GM12878 (cell line): ENCODE results near the gene SPDL1. TPM values are rescaled to one million over a fixed set of nuclear protein-coding genes. Genes with fewer than 3 reads are reported as not detected.

Experiments used
- ATAC-seq: fragments of 200-7000 bp; cut with Tn5 transposase; 3 replicates; pipeline ENCODE4 v1.9.1; 2020; ENCODE audit warnings: mild to moderate bottlenecking, moderate library complexity
- BruUV-seq: library from RNA; stranded (reverse); fragments of 400-500 nt; replicated peaks from 2 replicates; lab custom pipeline; 2021; lab: Mats Ljungman, UMichigan
- CTCF ChIA-PET: fragments of 300-600 bp; sonication (Branson Sonifier 250); formaldehyde crosslinking; extraction: SDS; loops from one replicate; lab custom pipeline; 2021; ENCODE audit warnings: inconsistent platforms; lab: Yijun Ruan, JAX
- POLR2A ChIA-PET: fragments of 350-600 bp; formaldehyde crosslinking; extraction: SDS; loops from one replicate; lab custom pipeline; 2021; ENCODE audit warnings: inconsistent platforms; lab: Charles Lee
- RAD21 ChIA-PET: fragments of 300-600 bp; sonication (Branson Sonifier 250); formaldehyde crosslinking; loops from one replicate; lab custom pipeline; 2023; ENCODE audit warnings: antibody characterized with exemption; ENCODE audit not compliant: unreplicated experiment; lab: Charles Lee
- SMC1A ChIA-PET: fragments of 300-600 bp; sonication (Branson Sonifier 250); formaldehyde crosslinking; loops from one replicate; lab custom pipeline; 2023; ENCODE audit not compliant: unreplicated experiment, uncharacterized antibody; lab: Charles Lee
- DNase-seq: peaks from one replicate; pipeline ENCODE4 v3.0.0-alpha.2; 2011; ENCODE audit warnings: low read depth, low spot score
- FAIRE-seq: peaks from 3 replicates; lab custom pipeline; 2011; peaks lifted over from hg19 to GRCh38; lab: Jason Lieb, UNC
- H2AFZ ChIP-seq: 2 replicates; pipeline ENCODE4 v1.6.0; 2011; ENCODE audit warnings: low read depth, low read length, control low read depth; ENCODE audit not compliant: control insufficient read depth
- H3K27ac ChIP-seq: 2 replicates; pipeline ENCODE4 v1.5.1; 2011; ENCODE audit warnings: control low read depth; ENCODE audit not compliant: control insufficient read depth, insufficient read depth
- H3K27me3 ChIP-seq, 2 experiments: replicated peaks in 1 of 2; 2 replicates each; pipeline versions ENCODE4 v1.6.0 to v1.6.1; 2011; ENCODE audit warnings: low read length in 1 of 2; ENCODE audit not compliant: control insufficient read depth in 2 of 2, insufficient read depth in 2 of 2
- H3K36me3 ChIP-seq, 2 experiments: 2 replicates each; pipeline ENCODE4 v1.5.1; 2011; ENCODE audit warnings: low read length in 1 of 2; ENCODE audit not compliant: control insufficient read depth in 2 of 2, insufficient read depth in 2 of 2
- H3K4me1 ChIP-seq: 2 replicates; pipeline ENCODE4 v1.6.1; 2011; ENCODE audit warnings: mild to moderate bottlenecking, low read length, moderate library complexity, mixed read lengths; ENCODE audit not compliant: control insufficient read depth, insufficient read depth
- H3K4me2 ChIP-seq: 2 replicates; pipeline ENCODE4 v1.6.0; 2011; ENCODE audit warnings: control low read depth; ENCODE audit not compliant: control insufficient read depth, insufficient read depth
- H3K4me3 ChIP-seq: fragments of 200-600 bp; sonication (generic); 2 replicates; pipeline ENCODE4 v1.5.1; 2016
- H3K79me2 ChIP-seq: 2 replicates; pipeline ENCODE4 v1.6.0; 2011; ENCODE audit warnings: low read length; ENCODE audit not compliant: control insufficient read depth, insufficient read depth
- H3K9ac ChIP-seq: 2 replicates; pipeline ENCODE4 v1.8.0; 2011; ENCODE audit warnings: low read length, control low read depth, mixed read lengths; ENCODE audit not compliant: control insufficient read depth, insufficient read depth
- H3K9me3 ChIP-seq: replicated peaks from 3 replicates; pipeline ENCODE4 v1.5.1; 2011; ENCODE audit warnings: mild to moderate bottlenecking, low read length; ENCODE audit not compliant: control insufficient read depth, insufficient read depth
- H4K20me1 ChIP-seq: 2 replicates; pipeline ENCODE4 v1.6.0; 2011; ENCODE audit not compliant: control insufficient read depth, insufficient read depth
- CEBPB ChIP-seq, 2 experiments: fragments of 150-350 bp in 1 of 2; IDR thresholded peaks; 2 replicates each; pipeline ENCODE4 v1.6.1; 2012 to 2014; ENCODE audit warnings: low read depth in 2 of 2, low read length in 2 of 2, borderline replicate concordance in 1 of 2, inconsistent platforms in 1 of 2
- CEBPZ ChIP-seq: fragments of 150-350 bp; IDR thresholded peaks from 2 replicates; pipeline ENCODE4 v1.6.1; 2016; ENCODE audit warnings: low read depth, low read length
- EP300 ChIP-seq, 2 experiments: fragments of 150-350 bp in 1 of 2; IDR thresholded peaks; 2 replicates each; pipeline ENCODE4 v1.6.1; 2011 to 2012; ENCODE audit warnings: low read depth in 2 of 2, low read length in 2 of 2, borderline replicate concordance in 1 of 2, improper control_type of control experiment in 1 of 2, inconsistent platforms in 1 of 2; ENCODE audit not compliant: control insufficient read depth in 1 of 2
- IKZF1 ChIP-seq: fragments of 450-650 bp; conservative IDR thresholded peaks from 2 replicates; pipeline ENCODE4 v1.6.1; 2017; ENCODE audit warnings: antibody characterized with exemption, mild to moderate bottlenecking
- NFXL1 ChIP-seq: fragments of 450-650 bp; IDR thresholded peaks from 2 replicates; pipeline ENCODE4 v1.6.1; 2017; ENCODE audit warnings: antibody characterized with exemption, mild to moderate bottlenecking, borderline replicate concordance
- NRF1 ChIP-seq: conservative IDR thresholded peaks from 2 replicates; pipeline ENCODE4 v1.6.1; 2011; ENCODE audit warnings: mild to moderate bottlenecking, low read depth, low read length, improper control_type of control experiment
- RFX5 ChIP-seq: IDR thresholded peaks from 2 replicates; pipeline ENCODE4 v1.6.1; 2011; ENCODE audit warnings: low read depth, low read length, improper control_type of control experiment
- SIN3A ChIP-seq: IDR thresholded peaks from 2 replicates; pipeline ENCODE4 v1.6.1; 2012; ENCODE audit warnings: low read depth, low read length, improper control_type of control experiment
- SMARCA5 ChIP-seq: fragments of 450-650 bp; IDR thresholded peaks from 2 replicates; pipeline ENCODE4 v1.6.1; 2017; ENCODE audit warnings: mild to moderate bottlenecking
- STAT1 ChIP-seq: fragments of 450-650 bp; conservative IDR thresholded peaks from 2 replicates; pipeline ENCODE4 v1.6.1; 2014; ENCODE audit warnings: antibody characterized with exemption, mild to moderate bottlenecking
- ZNF384 ChIP-seq: IDR thresholded peaks from 2 replicates; pipeline ENCODE4 v1.6.1; 2012; ENCODE audit warnings: low read depth, mild to moderate bottlenecking, low read length, improper control_type of control experiment, borderline replicate concordance
- WGBS: methylation state at CpG from one replicate; pipeline ENCODE4 v1.1.6; 2016; ENCODE audit warnings: low lambda C conversion rate; ENCODE audit not compliant: insufficient replicate concordance, insufficient coverage; ENCODE audit errors: missing lambda C conversion rate; 5-methylcytosine and 5-hydroxymethylcytosine counted together
- in situ Hi-C: fragments of 300-500 bp; cut with MboI; formaldehyde crosslinking; loops from 9 replicates; pipeline ENCODE4 v1.14.3; 2018; ENCODE audit warnings: mixed read lengths
- intact Hi-C: fragments of 100-400 bp; cut with micrococcal nuclease; formaldehyde crosslinking; loops from one replicate; pipeline ENCODE4 v1.14.2; 2022; ENCODE audit not compliant: unreplicated experiment
- polyA plus RNA-seq, 11 experiments: library from polyadenylated mRNA; depleted of rRNA in 4 of 11; unstranded in 6 of 11; stranded (reverse) in 5 of 11; fragments of >200 nt; fragmentation: Nextera tagmentation in 4 of 11; fragmentation: Illumina TruSeq in 1 of 11; extraction: Ambion mirVana in 4 of 11; extraction: Trizol in 1 of 11; gene quantifications; 1 replicate in 1 of 11; 2 replicates in 10 of 11; pipeline versions ENCODE4 v1.2.1 to v1.2.3, GENCODE V29; 2011 to 2016; ENCODE audit warnings: inconsistent platforms in 2 of 11, missing spikeins in 2 of 11, low read depth in 1 of 11
- total RNA-seq, 4 experiments: library from RNA; depleted of rRNA in 3 of 4; stranded (reverse); fragments of >200 nt in 3 of 4; fragmentation: Illumina TruSeq in 1 of 4; extraction: Trizol in 1 of 4; gene quantifications; 2 replicates each; pipeline versions ENCODE4 v1.2.1 to v1.2.3, GENCODE V29; 2013 to 2021

SPDL1 gene
- total and polyA plus RNA-seq, 10 of the 15 experiments (the other 5 are each of a cell fraction or from before 2014, with no cell fraction given), result 34.2 to 69.9 (median 46.0) TPM

DNA sequence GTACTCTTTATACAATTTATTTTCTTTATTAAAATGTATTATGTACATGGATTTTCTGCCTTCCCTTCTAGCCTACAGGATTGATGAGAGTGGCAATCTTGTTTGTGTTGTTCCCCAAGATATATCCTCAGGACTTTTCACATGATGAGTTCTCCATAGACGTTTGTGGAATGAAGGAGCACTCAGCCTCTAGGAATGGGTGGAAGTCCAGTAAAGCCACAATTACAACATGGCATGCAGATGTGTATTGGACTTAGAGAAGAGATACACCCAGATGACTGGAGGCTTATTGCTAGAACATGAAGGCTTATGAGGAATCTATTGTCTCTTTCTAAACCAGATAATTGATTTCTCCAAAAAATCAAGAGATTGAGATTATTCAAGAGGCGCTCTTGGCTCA, 45.3 kb downstream of the SPDL1 start:
- no peak for ATAC-seq
- no peak overlapping the region for H3K4me2 ChIP-seq
- H3K36me3 ChIP-seq, result no peaks in the 10 kb centered on the region
- DNase-seq, result no peak
- H3K79me2 ChIP-seq, result no peaks in the 10 kb centered on the region
- ChIA-PET SMC1A (interaction anchor here (1.0 kb wide), 1 partner anchor 42 kb away, joined by 4 read pairs; no protein-coding TSS in a partner anchor), RAD21 (no interaction called here), CTCF (no interaction called here), POLR2A (no interaction called here)
- BruUV-seq, result no TSS peak
- H3K4me1 ChIP-seq, result no peaks in the 10 kb centered on the region
- 73% methylated on average over 2 of the region's 2 CpGs for WGBS
- in situ Hi-C loops (no loop called here), intact Hi-C loops (no loop called here)
- no peak overlapping the region for H3K9ac ChIP-seq
- no peak overlapping the region for H3K27ac ChIP-seq
- FAIRE-seq, result no peak
- H3K27me3 ChIP-seq, result no peaks in the 10 kb centered on the region
- H3K4me3 ChIP-seq, result no peak overlapping the region
- no peaks in the 10 kb centered on the region for H3K9me3 ChIP-seq
- H2AFZ ChIP-seq, result no peak overlapping the region
- TF ChIP-seq IKZF1, result no peak
- TF ChIP-seq STAT1, result no peak
- TF ChIP-seq EP300 (IDR thresholded peaks at IDR 0.05; ENCODE audit: borderline replicate concordance in 1 of 2, control insufficient read depth in 1 of 2, low read depth in 2 of 2, low read length in 2 of 2), result no peak
- TF ChIP-seq SIN3A, result no peak
- no peak for TF ChIP-seq CEBPB (IDR thresholded peaks at IDR 0.05; ENCODE audit: borderline replicate concordance in 1 of 2, low read depth in 2 of 2, low read length in 2 of 2)
- no peak for TF ChIP-seq NFXL1
- no peak for TF ChIP-seq ZNF384
- no peak for TF ChIP-seq NRF1
- no peak for TF ChIP-seq CEBPZ
- TF ChIP-seq SMARCA5, result no peak
- TF ChIP-seq RFX5, result no peak
- no peaks in the 10 kb centered on the region for H4K20me1 ChIP-seq
